ENCODE results near the gene CRABP1.

- TF ChIP-seq CTCF (conservative IDR thresholded peaks at IDR 0.05; ENCODE audit: low read length) = no peak
- TF ChIP-seq EZH2phosphoT487 (IDR thresholded peaks at IDR 0.05; ENCODE audit: borderline replicate concordance, low read depth, low read length) = no peak
These were observed 26.2 kb downstream of the CRABP1 start for GRCh38 chr15:78366342-78366741.

Measured in OCI-LY7 (cell line).